SK-N-MC (cell line): ENCODE data around the gene MRNIP.

Experiments used
- DNase-seq: peaks from one replicate; pipeline ENCODE4 v3.0.0-alpha.2; 2011; ENCODE audit warnings: low read depth, low spot score
- H3K27ac ChIP-seq: fragments of 200-600 bp; sonication (generic); 2 replicates; pipeline ENCODE4 v1.5.1; 2016; ENCODE audit warnings: mixed run types
- H3K36me3 ChIP-seq: fragments of 200-600 bp; sonication (generic); 2 replicates; pipeline ENCODE4 v1.6.1; 2017; ENCODE audit warnings: antibody characterized with exemption, low read length, mixed read lengths; ENCODE audit not compliant: insufficient read depth
- H3K4me3 ChIP-seq: fragments of 200-600 bp; sonication (generic); 2 replicates; pipeline ENCODE4 v1.5.1; 2016
- H3K9ac ChIP-seq: fragments of 200-600 bp; sonication (generic); 2 replicates; pipeline ENCODE4 v1.8.0; 2017; ENCODE audit warnings: mixed run types, mixed read lengths; ENCODE audit not compliant: insufficient read length
- H3K9me3 ChIP-seq: fragments of 200-600 bp; sonication (generic); 2 replicates; pipeline ENCODE4 v1.6.1; 2017; ENCODE audit warnings: low read depth, mild to moderate bottlenecking, antibody characterized with exemption, low read length, moderate library complexity, mixed read lengths
- EZH2 ChIP-seq: fragments of 200-600 bp; sonication (generic); IDR thresholded peaks from one replicate; pipeline ENCODE4 v1.6.1; 2017; ENCODE audit warnings: antibody characterized with exemption
- FOXP2 ChIP-seq: optimal IDR thresholded peaks from 2 replicates; pipeline ENCODE3; 2011; ENCODE audit warnings: mild to moderate bottlenecking, moderate library complexity; ENCODE audit not compliant: insufficient read depth; ENCODE audit errors: extremely low read length, control extremely low read depth
- POLR2AphosphoS5 ChIP-seq: IDR thresholded peaks from 2 replicates; pipeline ENCODE4 v1.6.1; 2012; ENCODE audit warnings: mild to moderate bottlenecking, low read depth, low read length, borderline replicate concordance

The MRNIP gene

GRCh38 chr5:179870403-179870903 is 11.8 kb upstream of the MRNIP start:
- TF ChIP-seq POLR2AphosphoS5 (no peak), EZH2 (no peak), FOXP2 (no peak)
- no peak overlapping the region for H3K9ac ChIP-seq
- H3K9me3 ChIP-seq, result no peaks in the 10 kb centered on the region
- no peak overlapping the region for H3K27ac ChIP-seq
- no peak overlapping the region for H3K4me3 ChIP-seq
- no peak for DNase-seq
- H3K36me3 ChIP-seq, result peaks cover 15% of the 10 kb centered on the region; the same call in 1 of the 2 replicates

DNA sequence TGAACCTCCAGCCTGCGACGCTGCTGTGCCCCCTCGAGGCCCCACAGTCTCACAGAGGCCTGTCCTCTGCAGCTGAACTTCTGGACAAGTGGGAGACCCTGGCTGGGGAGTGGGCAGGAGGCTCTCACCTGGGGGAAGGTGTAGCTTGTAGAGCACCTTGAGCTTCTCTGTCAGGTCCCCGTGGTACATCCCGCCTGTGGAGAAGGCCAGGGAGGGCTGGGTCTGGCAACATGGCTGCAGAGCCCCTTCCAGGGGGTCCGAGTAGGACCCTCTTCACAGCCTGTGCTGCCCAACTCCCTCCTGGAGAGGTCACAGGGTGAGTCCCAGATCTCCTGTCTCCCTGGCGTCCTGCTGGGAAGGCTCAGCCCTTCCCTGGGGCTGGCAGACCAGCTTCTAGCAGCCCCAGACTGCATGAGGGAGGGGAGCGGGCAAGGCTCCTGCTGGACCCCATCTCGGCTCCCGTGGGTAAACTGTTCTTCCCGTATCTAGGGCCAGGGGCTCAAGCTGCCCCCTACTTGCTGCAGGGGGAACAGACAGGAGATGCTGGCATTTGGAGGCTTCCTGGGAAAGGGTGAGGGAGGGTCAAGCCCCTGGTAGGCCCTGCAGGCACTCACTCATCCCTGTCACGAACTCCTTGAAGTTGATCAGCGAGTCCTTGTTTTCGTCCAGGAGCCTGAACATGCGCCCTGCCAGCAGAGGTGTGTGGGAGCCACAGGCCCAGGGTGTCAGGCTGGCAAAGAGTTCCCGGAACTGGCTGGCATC is 11.2 kb upstream of the MRNIP start:
- H3K36me3 ChIP-seq, result peaks cover 14% of the 10 kb centered on the region; the same call in 1 of the 2 replicates
- H3K9me3 ChIP-seq, result no peaks in the 10 kb centered on the region
- no peak for TF ChIP-seq FOXP2
- TF ChIP-seq POLR2AphosphoS5, result no peak
- TF ChIP-seq EZH2, result no peak
- no peak overlapping the region for H3K4me3 ChIP-seq
- no peak overlapping the region for H3K9ac ChIP-seq
- H3K27ac ChIP-seq, result no peak overlapping the region
- no peak for DNase-seq

- TF ChIP-seq EZH2 (no peak), POLR2AphosphoS5 (no peak), FOXP2 (no peak)
- no peak overlapping the region for H3K27ac ChIP-seq
- H3K9ac ChIP-seq, result no peak overlapping the region
- peaks cover 11% of the 10 kb centered on the region; the same call in 1 of the 2 replicates for H3K36me3 ChIP-seq
- no peak for DNase-seq
- no peak overlapping the region for H3K4me3 ChIP-seq
- H3K9me3 ChIP-seq, result no peaks in the 10 kb centered on the region
Measured at GRCh38 chr5:179869101-179869500, 10.5 kb upstream of the MRNIP start.

DNA sequence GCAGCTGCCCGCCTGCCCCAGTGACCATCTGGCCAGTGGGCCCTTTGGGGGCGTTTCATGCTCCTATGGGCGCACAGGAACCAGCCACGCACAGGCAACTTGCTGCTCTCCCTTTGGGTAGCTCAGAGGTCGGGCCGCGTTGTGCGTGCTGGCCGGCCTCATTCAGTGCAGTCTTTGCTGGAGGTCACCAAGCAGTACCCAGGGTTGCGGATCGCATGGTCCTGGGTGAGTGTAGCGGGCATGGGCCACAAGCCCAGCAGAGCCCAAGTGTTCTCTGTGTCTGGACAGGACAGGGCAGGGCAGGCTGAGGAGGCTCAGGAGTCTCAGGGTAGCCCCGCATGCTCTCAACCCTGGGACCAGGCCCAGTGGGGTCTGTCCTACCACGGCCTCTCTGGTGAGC is 9.9 kb upstream of the MRNIP start:
- DNase-seq, result no peak
- no peak for TF ChIP-seq POLR2AphosphoS5
- no peak for TF ChIP-seq EZH2
- TF ChIP-seq FOXP2, result no peak
- peaks cover 14% of the 10 kb centered on the region; the same call in 1 of the 2 replicates for H3K36me3 ChIP-seq
- no peak overlapping the region for H3K27ac ChIP-seq
- no peaks in the 10 kb centered on the region for H3K9me3 ChIP-seq
- no peak overlapping the region for H3K4me3 ChIP-seq
- H3K9ac ChIP-seq, result no peak overlapping the region

DNA sequence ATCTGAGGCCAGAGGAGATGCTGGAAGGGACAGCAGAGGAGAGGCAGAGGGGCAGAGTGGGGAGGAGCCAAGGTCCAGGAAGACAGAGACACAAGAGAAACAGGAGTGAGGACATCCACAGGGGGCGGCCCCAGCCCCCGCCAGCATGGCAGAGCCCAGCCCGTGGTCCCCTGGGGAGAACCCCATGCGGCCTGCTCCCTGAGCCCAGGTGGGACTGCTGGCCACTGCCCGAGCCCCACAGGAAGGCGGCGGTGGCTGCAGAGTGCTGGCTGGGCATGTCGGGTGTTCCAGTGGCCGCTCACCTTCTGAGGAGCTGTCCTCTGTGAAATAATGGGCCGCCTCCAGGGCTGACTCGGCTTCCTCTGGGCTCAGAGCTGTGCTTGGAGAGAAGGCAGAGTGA is 8.9 kb upstream of the MRNIP start:
- DNase-seq, result no peak
- Histone ChIP-seq H3K9me3 (no peaks in the 10 kb centered on the region), H3K4me3 (no peak overlapping the region), H3K9ac (no peak overlapping the region), H3K36me3 (peaks cover 14% of the 10 kb centered on the region; the same call in 1 of the 2 replicates), H3K27ac (no peak overlapping the region)
- TF ChIP-seq FOXP2 (no peak), EZH2 (no peak), POLR2AphosphoS5 (no peak)

DNA sequence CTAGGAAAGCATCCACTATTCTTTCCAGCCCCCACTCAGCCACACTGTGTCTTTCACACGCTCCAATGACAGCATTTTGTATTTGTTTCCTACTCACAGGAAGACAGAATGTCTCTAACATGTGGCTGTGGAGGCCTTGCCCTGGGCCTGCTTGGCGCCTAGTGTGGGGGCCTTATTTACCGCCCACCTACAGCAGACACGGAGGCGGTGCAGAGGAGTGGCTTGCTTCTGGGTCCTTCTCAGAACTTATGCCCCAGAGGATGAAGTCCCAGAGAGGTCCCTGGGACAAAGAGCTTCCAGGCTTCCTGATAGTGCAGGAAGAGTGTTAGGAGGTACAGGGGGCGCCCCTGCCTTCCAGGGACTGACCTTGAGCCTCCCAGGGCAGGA is 8.5 kb upstream of the MRNIP start:
- H3K9me3 ChIP-seq, result no peaks in the 10 kb centered on the region
- H3K36me3 ChIP-seq, result peaks cover 12% of the 10 kb centered on the region; the same call in 1 of the 2 replicates
- no peak overlapping the region for H3K9ac ChIP-seq
- no peak for DNase-seq
- no peak overlapping the region for H3K4me3 ChIP-seq
- H3K27ac ChIP-seq, result no peak overlapping the region
- TF ChIP-seq EZH2 (no peak), POLR2AphosphoS5 (no peak), FOXP2 (no peak)

DNA sequence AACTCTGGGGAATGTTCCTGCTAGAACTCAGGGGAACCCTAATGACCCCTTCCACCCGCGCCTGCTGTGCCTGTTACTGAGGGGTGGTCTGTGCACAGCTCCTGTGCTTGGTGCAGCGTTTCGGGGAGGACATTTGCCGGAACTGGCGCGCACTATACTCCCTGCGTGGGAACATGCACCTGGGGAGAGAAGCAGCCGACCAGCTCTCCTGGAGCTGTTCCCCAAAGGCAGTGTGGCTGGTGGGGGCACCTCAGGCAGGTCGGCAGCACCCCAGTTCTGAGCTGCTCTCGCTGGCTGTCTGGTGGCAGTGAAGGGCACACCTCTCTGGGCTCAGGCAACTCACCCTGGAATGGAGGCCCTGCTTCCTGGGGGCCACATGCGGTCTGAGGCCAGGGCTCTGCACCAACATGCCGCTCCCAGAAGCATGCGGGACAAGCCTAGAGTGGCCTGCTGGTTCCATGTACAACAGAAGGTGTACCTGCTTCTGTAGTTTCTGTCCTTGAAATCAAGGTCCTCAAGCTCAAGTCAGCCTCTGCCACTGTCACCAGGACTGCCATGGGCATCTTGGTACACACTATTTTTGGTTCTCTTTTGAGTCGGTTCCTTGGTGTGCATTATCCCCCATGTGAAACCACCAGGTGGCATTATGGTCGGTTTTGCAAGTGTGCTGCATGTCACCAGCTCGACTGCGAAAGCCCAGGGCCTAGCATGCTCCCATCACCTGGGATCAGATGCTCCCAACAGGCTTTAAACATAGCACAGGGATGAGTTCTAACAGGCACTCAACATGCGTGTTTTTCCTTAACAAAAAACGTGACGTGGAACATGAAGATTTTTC is 7.8 kb upstream of the MRNIP start:
- TF ChIP-seq POLR2AphosphoS5 (0 out of 2 replicates have a peak, but pooled peaks have one; percentile 4), EZH2 (no peak), FOXP2 (no peak)
- no peak for DNase-seq
- Histone ChIP-seq H3K9ac (no peak overlapping the region), H3K27ac (no peak overlapping the region), H3K36me3 (peaks cover 12% of the 10 kb centered on the region; the same call in 1 of the 2 replicates), H3K4me3 (no peak overlapping the region), H3K9me3 (no peaks in the 10 kb centered on the region)

- Histone ChIP-seq H3K9me3 (no peaks in the 10 kb centered on the region), H3K36me3 (peaks cover 12% of the 10 kb centered on the region; the same call in 1 of the 2 replicates), H3K27ac (no peak overlapping the region), H3K9ac (no peak overlapping the region), H3K4me3 (no peak overlapping the region)
- no peak for TF ChIP-seq FOXP2
- TF ChIP-seq EZH2, result no peak
- no peak for TF ChIP-seq POLR2AphosphoS5
- DNase-seq, result no peak
Measured at GRCh38 chr5:179865491-179866240, 7.0 kb upstream of the MRNIP start.
